Inflammatory macrophage treated with lipopolysaccharide for 4 hours (primary cell): ENCODE measurements around the gene IQSEC1.
A peak's percentile ranks its signal among the peaks of the same experiment; 100 is the strongest.

Experiments
- DNase-seq: peaks from one replicate; pipeline ENCODE4 v3.0.0-alpha.2; 2020

IQSEC1 gene

GRCh38 chr3:13046569-13047274 lies 26.5 kb downstream of the IQSEC1 start:
- no peak for DNase-seq

DNA sequence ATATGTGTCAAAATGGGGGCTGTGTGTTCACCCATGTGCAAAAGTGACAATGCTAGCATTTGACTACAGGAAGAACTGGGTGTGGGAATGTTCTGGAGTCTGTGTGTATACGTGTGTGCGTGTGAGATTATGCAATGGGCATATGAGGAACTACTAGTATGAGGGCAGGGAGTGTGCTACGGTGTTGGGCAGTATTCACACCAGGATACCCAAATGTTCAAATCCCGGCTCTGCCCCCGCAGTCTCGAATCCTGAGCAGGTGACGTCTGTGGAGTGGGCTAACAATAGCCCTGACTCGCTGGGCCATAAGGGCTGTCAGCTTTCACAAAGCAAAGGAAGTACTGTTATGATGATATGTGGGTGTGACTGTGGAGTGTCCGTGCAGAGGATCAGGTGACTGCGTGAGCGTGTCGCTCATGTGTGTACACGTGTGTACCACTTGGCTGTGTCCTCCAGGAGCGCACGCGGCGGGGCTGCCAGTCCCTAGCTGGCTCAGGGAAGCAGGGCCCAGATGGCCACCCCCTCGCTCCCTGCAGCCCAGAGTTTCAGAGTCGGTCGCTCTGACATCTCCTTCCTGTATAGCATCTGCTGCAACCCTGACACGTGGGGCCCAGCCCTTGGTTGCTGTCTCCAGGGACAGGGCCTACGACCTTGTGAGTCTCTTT lies 27.2 kb downstream of the IQSEC1 start:
- DNase-seq = peak; percentile 67

DNA sequence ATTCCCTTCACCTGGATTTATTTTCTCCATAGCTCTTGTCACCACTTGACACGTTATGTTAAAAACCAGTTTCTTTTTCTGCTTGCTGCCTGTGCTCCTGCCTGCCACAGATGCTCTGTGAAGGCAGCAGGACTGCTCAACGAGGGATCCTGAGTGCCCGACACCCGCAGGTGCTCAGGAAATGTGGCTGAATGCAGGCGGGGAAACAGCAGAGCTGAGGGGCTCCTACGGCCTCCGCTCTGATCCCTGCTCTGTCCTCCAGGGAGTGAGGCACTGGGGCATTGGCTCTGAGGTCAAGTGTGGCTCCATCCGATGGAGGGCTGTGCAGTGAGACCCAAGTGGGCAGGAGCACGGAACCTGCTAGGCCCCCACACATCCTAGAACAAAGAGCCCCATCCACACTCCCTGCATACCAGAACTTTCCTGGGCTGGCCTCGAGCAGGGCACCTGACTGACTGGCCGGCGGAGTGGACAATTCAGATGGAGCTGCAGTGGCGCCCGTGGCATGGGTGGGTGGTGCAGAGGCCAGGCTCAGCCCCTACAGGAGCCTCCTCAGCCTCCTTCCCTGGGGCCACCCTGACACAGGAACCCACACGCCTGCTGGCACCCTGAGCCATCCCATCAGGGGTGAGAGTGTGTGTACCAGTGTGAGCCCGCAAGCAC lies 27.9 kb downstream of the IQSEC1 start:
- DNase-seq = no peak

- DNase-seq = no peak
These were observed 28.6 kb downstream of the IQSEC1 start for GRCh38 chr3:13044496-13045240.

GRCh38 chr3:13043656-13044055 lies 29.6 kb downstream of the IQSEC1 start:
- no peak for DNase-seq

DNA sequence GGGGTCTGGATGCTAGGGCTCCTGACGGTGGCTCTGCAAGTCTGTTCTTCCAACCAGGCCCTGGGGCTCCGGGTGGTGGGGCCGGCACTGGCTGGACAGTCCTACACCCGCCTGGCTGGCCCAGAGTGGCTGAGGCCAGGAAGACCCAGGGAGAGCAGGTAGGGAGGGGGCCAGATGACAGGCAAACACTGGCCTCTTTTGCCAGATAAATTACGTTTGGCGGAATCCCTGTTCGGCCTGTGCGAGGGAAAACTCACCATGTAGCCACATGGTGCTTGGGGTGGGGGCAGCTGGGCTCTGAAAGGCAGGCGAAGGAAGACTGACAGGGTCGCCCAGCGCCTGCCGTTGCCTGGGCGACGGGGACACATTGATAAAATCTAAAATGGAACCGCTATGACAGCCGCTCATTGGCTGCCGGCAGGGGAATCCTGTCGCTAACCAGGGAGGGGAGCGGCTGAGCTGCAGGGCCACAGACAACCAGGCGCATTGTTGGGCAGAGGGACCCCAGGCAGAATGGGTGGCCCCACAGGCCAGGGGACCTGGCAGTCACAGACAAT lies 30.4 kb downstream of the IQSEC1 start:
- DNase-seq = no peak

DNA sequence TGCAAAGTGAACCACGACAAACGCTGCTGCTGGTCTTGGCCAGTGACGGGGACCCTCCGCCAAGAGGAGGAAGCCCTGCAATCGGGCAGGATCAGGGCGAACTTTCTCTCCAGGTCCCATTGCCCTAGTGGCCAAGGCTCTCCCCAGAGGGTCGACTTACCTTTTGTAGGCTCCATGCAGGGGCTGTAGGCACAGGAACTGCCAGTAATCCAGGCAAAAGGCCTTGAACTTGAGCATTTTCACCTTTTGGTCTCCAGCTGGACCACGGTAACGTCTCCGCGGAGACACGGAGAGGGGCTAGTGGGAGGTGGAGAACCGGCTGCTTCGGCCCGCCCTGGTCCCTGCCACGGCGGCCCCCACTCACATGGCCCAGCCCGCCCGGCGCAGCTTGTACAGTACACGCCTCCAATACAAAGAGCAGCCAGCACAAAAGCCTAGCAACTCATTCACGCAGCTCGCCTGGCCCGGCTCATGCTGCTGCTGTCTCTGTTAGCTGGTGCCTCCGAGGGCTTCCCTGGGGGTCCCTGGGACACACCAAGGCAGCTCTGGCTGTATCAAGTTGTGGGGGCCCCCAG lies 31.0 kb downstream of the IQSEC1 start:
- no peak for DNase-seq

DNA sequence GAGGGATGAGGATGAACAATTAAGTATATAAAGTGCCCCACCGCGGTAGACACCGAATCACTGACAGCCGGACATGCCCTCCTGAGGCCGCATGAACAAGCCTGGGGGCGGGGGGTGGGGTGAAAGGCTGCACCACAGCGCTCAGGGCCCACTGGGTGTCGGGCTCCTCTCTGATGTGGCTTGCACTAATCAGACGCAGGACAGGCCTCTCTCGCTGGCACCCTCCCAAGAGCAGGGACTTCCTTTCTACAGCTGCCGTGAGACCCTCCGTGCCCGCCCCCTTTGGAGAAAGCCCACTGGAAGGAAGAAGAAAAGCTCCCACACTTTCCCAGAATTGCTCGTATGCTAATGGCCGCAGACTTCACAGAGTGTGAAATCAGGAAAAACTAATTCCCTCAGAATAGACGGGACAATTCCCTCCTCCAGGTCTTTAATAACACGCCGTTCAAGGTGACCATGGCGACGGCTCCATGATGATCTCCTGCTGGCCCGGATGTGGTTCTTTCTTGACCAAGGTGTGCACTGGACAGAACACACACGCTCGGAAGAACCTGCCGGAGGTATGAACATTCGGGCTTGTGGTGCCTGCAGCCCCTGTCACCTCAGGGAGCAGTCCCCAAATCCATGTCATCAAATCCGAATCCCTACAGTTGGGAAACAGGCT lies 32.0 kb downstream of the IQSEC1 start:
- no peak for DNase-seq

DNA sequence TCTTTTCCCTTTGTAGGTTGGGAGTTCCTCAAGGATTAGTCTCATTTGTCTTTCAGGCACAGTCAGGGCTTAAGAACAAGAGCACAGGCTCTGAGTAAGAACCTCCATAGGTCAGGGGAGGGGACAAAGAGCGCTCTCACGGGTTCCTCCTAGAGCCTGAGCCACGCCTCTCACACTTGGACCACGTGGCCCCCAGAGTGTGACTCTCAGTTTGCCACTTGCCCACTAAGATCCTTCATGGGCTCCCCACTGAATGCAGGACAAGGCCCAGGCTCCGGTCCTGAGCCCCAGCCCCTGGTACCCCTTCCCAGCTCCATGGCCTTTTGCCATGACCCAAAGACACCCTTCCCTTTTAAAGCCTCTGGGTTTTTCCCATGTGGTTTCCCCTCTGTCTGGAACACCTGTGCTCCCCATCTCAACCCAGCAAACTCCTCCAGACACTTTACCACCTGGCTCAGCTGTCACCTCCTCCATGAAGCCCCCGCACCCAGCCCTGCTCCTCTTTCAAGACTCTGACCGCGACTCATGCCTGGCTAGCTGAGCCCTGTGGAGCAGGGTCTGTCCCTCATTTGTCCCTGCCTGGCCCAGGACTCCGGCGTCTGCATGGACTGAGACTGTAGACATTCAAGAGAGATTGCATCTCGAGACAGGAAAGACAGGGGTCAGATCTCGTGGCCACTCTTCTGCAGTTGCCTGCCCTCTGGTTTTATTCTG lies 32.7 kb downstream of the IQSEC1 start:
- peak; percentile 67 for DNase-seq

DNA sequence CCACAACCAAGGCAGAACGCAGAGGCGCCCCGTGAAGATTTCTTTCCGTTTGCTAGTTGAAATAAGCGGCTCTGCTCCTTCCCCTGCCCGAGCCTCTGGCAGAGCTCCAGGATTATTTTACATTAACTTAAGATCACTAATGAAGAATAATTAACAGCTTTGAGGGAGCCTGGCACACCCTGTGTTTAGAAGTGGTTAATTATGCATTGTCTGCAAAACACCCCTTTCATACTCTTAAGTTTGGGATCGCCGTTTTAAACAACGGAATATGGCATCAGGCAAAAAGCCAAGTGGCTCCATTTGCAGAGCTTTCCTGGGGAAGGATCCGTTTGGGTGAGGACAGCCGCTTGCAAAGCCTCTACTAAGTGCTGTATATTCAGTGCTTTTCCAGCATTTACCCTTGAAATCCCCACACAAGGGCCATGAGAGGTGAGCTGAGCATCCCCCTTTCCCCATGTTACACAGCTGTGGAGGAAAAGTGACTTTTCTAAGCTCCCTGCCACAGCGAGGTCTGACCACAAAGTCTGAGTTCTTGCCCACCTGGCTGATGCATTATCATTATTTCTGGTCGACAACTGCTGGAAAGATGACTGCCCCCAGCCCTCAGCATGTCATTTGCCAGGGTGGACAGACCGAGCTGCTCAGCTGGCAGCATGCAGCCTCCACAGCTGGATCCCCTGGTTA lies 33.9 kb downstream of the IQSEC1 start:
- DNase-seq = no peak

- no peak for DNase-seq
These were observed 35.6 kb downstream of the IQSEC1 start for GRCh38 chr3:13037458-13038117.

GRCh38 chr3:13034861-13035260 lies 38.4 kb downstream of the IQSEC1 start:
- DNase-seq = no peak

DNA sequence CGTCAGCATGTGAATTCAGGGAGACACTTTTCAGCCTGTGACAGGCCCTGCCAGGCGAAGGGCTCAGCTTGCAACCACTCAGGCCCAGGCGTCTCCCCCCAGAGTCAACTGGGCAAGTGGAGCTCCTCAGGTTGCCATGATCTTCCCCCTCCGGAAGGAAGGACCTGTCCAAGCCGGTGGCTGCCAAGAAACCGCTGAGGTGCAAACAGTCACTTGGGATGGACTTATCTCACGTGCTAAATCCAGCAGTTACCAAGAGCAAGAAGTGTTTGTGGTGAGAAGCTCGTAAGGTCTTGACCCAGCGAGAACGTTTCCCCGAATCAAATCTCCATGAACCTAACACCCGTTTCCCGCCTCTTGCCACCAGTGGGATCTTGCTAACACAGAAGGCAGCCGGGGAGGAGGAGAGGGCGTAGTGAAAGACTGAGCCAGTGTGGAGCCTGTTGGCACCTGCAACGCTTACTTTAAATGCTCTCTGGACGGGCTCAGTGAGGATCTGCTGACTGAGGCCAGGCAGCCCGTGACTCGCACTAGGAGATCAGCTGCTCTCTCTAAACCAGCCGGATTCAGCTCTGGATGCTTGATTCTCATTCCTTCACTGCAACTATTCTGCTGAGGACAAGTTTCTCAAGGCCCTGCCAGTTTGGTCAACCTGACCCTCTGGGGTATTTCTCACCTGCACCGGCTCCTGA lies 39.0 kb downstream of the IQSEC1 start:
- no peak for DNase-seq

DNA sequence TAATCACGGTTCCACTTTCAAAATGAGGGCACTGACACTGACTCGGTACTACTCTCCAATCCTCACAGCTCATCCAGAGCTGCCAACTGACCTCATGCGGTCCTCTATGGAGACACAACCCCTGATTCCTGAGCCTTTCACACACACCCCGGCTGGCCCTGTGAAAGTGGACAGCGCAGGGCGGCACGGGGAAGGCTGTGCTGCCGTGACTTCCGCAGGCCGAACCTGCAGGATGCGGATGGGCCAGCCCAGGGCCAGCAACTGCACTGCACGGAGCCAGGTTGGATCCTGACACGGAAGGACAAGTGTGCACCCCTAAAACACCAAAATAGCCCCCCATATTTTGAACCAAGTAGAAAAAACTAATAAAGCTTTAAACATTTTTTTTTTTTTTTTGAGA lies 41.0 kb downstream of the IQSEC1 start:
- DNase-seq = no peak

GRCh38 chr3:13031621-13032020 lies 41.6 kb downstream of the IQSEC1 start:
- DNase-seq = no peak

GRCh38 chr3:13030684-13031083 lies 42.5 kb downstream of the IQSEC1 start:
- DNase-seq = no peak

- DNase-seq = no peak
These were observed 45.0 kb downstream of the IQSEC1 start for GRCh38 chr3:13028010-13028821.

GRCh38 chr3:13027154-13027553 lies 46.1 kb downstream of the IQSEC1 start:
- DNase-seq = no peak

DNA sequence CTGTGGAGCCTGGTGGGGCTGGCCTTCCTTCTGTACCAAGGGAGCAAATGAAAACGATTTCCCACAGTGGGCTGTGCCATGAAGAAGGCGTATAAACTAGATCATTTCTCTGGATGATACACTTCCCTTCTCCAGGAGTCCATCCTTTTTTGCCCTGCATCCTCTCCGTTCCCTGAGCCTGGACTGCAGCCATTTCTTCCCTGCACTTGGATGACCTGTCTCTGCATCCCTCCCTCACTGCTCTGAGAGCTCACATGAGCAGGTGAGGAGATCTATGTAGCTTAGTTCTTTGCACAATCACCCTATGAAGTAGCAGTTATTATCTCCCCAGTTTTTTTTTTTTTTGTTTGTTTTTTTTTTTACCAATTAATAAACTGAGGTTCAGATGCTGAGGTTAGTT lies 46.7 kb downstream of the IQSEC1 start:
- no peak for DNase-seq
